Large intestine (tissue), 12 donors: Measurements from ENCODE around the gene AGER. TPM values are rescaled to one million over a fixed set of nuclear protein-coding genes. Genes with fewer than 3 reads are reported as not detected.

Experiments
- DNase-seq, 2 donors: peaks; one replicate each; pipeline versions ENCODE4 v3.0.0 to v3.0.0-alpha.2; 2013
- H3K27ac ChIP-seq: one replicate; pipeline ENCODE4 v1.5.1; 2013; ENCODE audit warnings: low read length
- H3K27me3 ChIP-seq: 2 replicates; pipeline ENCODE4 v1.6.1; 2013; ENCODE audit warnings: low read length; ENCODE audit not compliant: control insufficient read depth, insufficient read depth
- H3K36me3 ChIP-seq: 2 replicates; pipeline ENCODE4 v1.6.1; 2013; ENCODE audit warnings: low read length; ENCODE audit not compliant: control insufficient read depth, insufficient read depth
- H3K4me1 ChIP-seq: one replicate; pipeline ENCODE4 v1.6.1; 2013; ENCODE audit warnings: low read length; ENCODE audit not compliant: control insufficient read depth, insufficient read depth
- H3K4me3 ChIP-seq: one replicate; pipeline ENCODE4 v1.5.1; 2013; ENCODE audit warnings: low read length
- H3K9me3 ChIP-seq: one replicate; pipeline ENCODE4 v1.6.1; 2013; ENCODE audit warnings: mild to moderate bottlenecking, low read depth, low read length, moderate library complexity; ENCODE audit not compliant: control insufficient read depth
- WGBS: methylation state at CpG from one replicate; pipeline ENCODE4 v1.1.5; 2013; ENCODE audit warnings: low lambda C conversion rate; ENCODE audit not compliant: insufficient coverage; 5-methylcytosine and 5-hydroxymethylcytosine counted together
- long read RNA-seq, 11 donors: transcript quantifications; one replicate each; lab custom pipeline, GENCODE V29; 2026
- polyA plus RNA-seq: library from polyadenylated mRNA; unstranded; fragments of 120-200 nt; gene quantifications from one replicate; pipeline ENCODE4 v1.2.1, GENCODE V29; 2013

AGER gene
- polyA plus RNA-seq, result 14.9 TPM
- long read RNA-seq, donor 1, partial matches to known transcripts, result 0 of 1 reads
- long read RNA-seq, donor 1, other reads (novel, unspliced or antisense), result 0 of 1 reads
- long read RNA-seq, donor 2, partial matches to known transcripts, result 0 of 7 reads
- long read RNA-seq, donor 2, other reads (novel, unspliced or antisense), result 0 of 7 reads
- long read RNA-seq, donor 3, partial matches to known transcripts, result 0 of 3 reads
- long read RNA-seq, donor 3, other reads (novel, unspliced or antisense), result 0 of 3 reads
- long read RNA-seq, donor 4, result 0 reads
- long read RNA-seq, donor 5, result 0 reads
- long read RNA-seq, donor 6, partial matches to known transcripts, result 0 of 2 reads
- long read RNA-seq, donor 6, other reads (novel, unspliced or antisense), result 0 of 2 reads
- long read RNA-seq, donor 7, partial matches to known transcripts, result 0 of 1 reads
- long read RNA-seq, donor 7, other reads (novel, unspliced or antisense), result 0 of 1 reads
- long read RNA-seq, donor 8, partial matches to known transcripts, result 0 of 1 reads
- long read RNA-seq, donor 8, other reads (novel, unspliced or antisense), result 0 of 1 reads
- long read RNA-seq, donor 9, partial matches to known transcripts, result 0 of 1 reads
- long read RNA-seq, donor 9, other reads (novel, unspliced or antisense), result 0 of 1 reads
- long read RNA-seq, donor 10, result 0 reads
- long read RNA-seq, donor 11, partial matches to known transcripts, result 0 of 1 reads
- long read RNA-seq, donor 11, other reads (novel, unspliced or antisense), result 0 of 1 reads

GRCh38 chr6:32184084-32184640 lies at the start of gene AGER:
AGER (minus strand) TSS chr6:32184253; CDS start chr6:32184222, 31 bp downstream.
- no CpG with 5 or more reads among the region's 6 CpGs for WGBS
- DNase-seq, result peak in 1 of 2 donors; percentile 3
- Histone ChIP-seq H3K27me3 (no peaks in the 10 kb centered on the region), H3K36me3 (peaks cover 66% of the 10 kb centered on the region), H3K9me3 (no peaks in the 10 kb centered on the region), H3K4me1 (peaks cover 6% of the 10 kb centered on the region), H3K4me3 (no peak within 1 kb of the TSS), H3K27ac (no peak within 1 kb of the TSS)

GRCh38 chr6:32226434-32226833 lies 42.4 kb upstream of the AGER start:
- Histone ChIP-seq H3K4me1 (no peaks in the 10 kb centered on the region), H3K36me3 (no peaks in the 10 kb centered on the region), H3K27ac (no peak overlapping the region), H3K27me3 (peaks cover 7% of the 10 kb centered on the region), H3K9me3 (no peaks in the 10 kb centered on the region), H3K4me3 (no peak overlapping the region)
- no peak for DNase-seq
- WGBS, result 72% methylated on average over 2 of the region's 7 CpGs

GRCh38 chr6:32224696-32225095 lies 40.6 kb upstream of the AGER start:
- no peak overlapping the region for H3K4me3 ChIP-seq
- no CpG with 5 or more reads among the region's 2 CpGs for WGBS
- H3K27me3 ChIP-seq, result peaks cover 9% of the 10 kb centered on the region
- H3K4me1 ChIP-seq, result no peaks in the 10 kb centered on the region
- H3K27ac ChIP-seq, result no peak overlapping the region
- DNase-seq, result no peak
- H3K36me3 ChIP-seq, result no peaks in the 10 kb centered on the region
- no peaks in the 10 kb centered on the region for H3K9me3 ChIP-seq

- Histone ChIP-seq H3K4me1 (no peaks in the 10 kb centered on the region), H3K27ac (no peak within 1 kb of the TSS), H3K4me3 (no peak within 1 kb of the TSS), H3K9me3 (no peaks in the 10 kb centered on the region), H3K27me3 (peaks cover 9% of the 10 kb centered on the region), H3K36me3 (no peaks in the 10 kb centered on the region)
- WGBS, result no CpG with 5 or more reads among the region's 20 CpGs
- no peak for DNase-seq
These were observed 39.5 kb upstream of the AGER start, which contains the start of gene NOTCH4 for GRCh38 chr6:32223258-32224235. NOTCH4 (minus strand) TSS chr6:32224067; CDS start chr6:32223928, 139 bp downstream.

GRCh38 chr6:32222333-32223230 lies 38.5 kb upstream of the AGER start:
- H3K36me3 ChIP-seq, result no peaks in the 10 kb centered on the region
- DNase-seq, result no peak

GRCh38 chr6:32220021-32220420 lies 36.0 kb upstream of the AGER start:
- Histone ChIP-seq H3K4me1 (no peaks in the 10 kb centered on the region), H3K27me3 (peaks cover 9% of the 10 kb centered on the region), H3K27ac (no peak overlapping the region), H3K4me3 (no peak overlapping the region), H3K9me3 (no peaks in the 10 kb centered on the region), H3K36me3 (no peaks in the 10 kb centered on the region)
- DNase-seq, result no peak
- no CpG with 5 or more reads among the region's 4 CpGs for WGBS

More at GRCh38 chr6:32222333-32223230, 38.5 kb upstream of the AGER start:
- no peaks in the 10 kb centered on the region for H3K4me1 ChIP-seq
- no peaks in the 10 kb centered on the region for H3K9me3 ChIP-seq
- H3K27me3 ChIP-seq, result peaks cover 9% of the 10 kb centered on the region
- H3K27ac ChIP-seq, result no peak overlapping the region
- H3K4me3 ChIP-seq, result no peak overlapping the region
- no CpG with 5 or more reads among the region's 8 CpGs for WGBS

GRCh38 chr6:32218167-32218566 lies 34.1 kb upstream of the AGER start:
- no peak for DNase-seq
- Histone ChIP-seq H3K27ac (no peak overlapping the region), H3K36me3 (no peaks in the 10 kb centered on the region), H3K4me1 (no peaks in the 10 kb centered on the region), H3K4me3 (no peak overlapping the region), H3K27me3 (peaks cover 9% of the 10 kb centered on the region), H3K9me3 (no peaks in the 10 kb centered on the region)
- WGBS, result no CpG with 5 or more reads among the region's 7 CpGs

- Histone ChIP-seq H3K4me1 (no peaks in the 10 kb centered on the region), H3K27ac (no peak overlapping the region), H3K4me3 (no peak overlapping the region), H3K9me3 (no peaks in the 10 kb centered on the region), H3K27me3 (peaks cover 2% of the 10 kb centered on the region), H3K36me3 (no peaks in the 10 kb centered on the region)
- no peak for DNase-seq
- no CpG with 5 or more reads among the region's 11 CpGs for WGBS
These were observed 32.9 kb upstream of the AGER start for GRCh38 chr6:32216998-32217397.

GRCh38 chr6:32216285-32216684 lies 32.2 kb upstream of the AGER start:
- H3K27ac ChIP-seq, result no peak overlapping the region
- no peaks in the 10 kb centered on the region for H3K9me3 ChIP-seq
- H3K4me1 ChIP-seq, result no peaks in the 10 kb centered on the region
- H3K4me3 ChIP-seq, result no peak overlapping the region
- peaks cover 2% of the 10 kb centered on the region for H3K27me3 ChIP-seq
- no peaks in the 10 kb centered on the region for H3K36me3 ChIP-seq
- WGBS, result no CpG with 5 or more reads among the region's 10 CpGs
- DNase-seq, result no peak
